ENCODE measurements around the gene HOXA6. TPM values are rescaled to one million over a fixed set of nuclear protein-coding genes. Genes with fewer than 3 reads are reported as not detected.

Gene HOXA6
- total and polyA plus RNA-seq, 10 of the 15 experiments (the other 5 are each of a cell fraction or from before 2014, with no cell fraction given), result 0.08 TPM; not detected in 9

- RAD21 ChIA-PET (ENCODE audit: unreplicated experiment), result interaction anchor here (1.4 kb wide), 1 partner anchor 261 kb away, joined by 3 read pairs; no protein-coding TSS in a partner anchor
- in situ Hi-C loops (cut with MboI), result no loop called here
- WGBS (ENCODE audit: insufficient coverage, insufficient replicate concordance, low lambda C conversion rate, missing lambda C conversion rate), result 76% methylated on average over 45 of the region's 45 CpGs
- TF ChIP-seq CTCF (IDR thresholded peaks at IDR 0.05 in 2 of 3, conservative IDR thresholded peaks at IDR 0.05 in 1 of 3; ENCODE audit: control insufficient read depth in 2 of 3, extremely low read depth in 1 of 3, insufficient read depth in 1 of 3, low read depth in 3 of 3, low read length in 3 of 3), result no peak
- no peak for TF ChIP-seq RELB (IDR thresholded peaks at IDR 0.05; ENCODE audit: low read depth)
- no peak for TF ChIP-seq RB1 (IDR thresholded peaks at IDR 0.05; ENCODE audit: borderline replicate concordance)
- no peak for TF ChIP-seq FOXK2 (IDR thresholded peaks at IDR 0.05)
- TF ChIP-seq RAD21 (IDR thresholded peaks at IDR 0.05; ENCODE audit: insufficient read depth, low read depth, low read length), result no peak
- Histone ChIP-seq H3K9ac (ENCODE audit: control insufficient read depth, insufficient read depth, low read length) (no peak overlapping the region), H3K36me3 (ENCODE audit: control insufficient read depth in 2 of 2, insufficient read depth in 2 of 2, low read length in 1 of 2) (no peaks in the 10 kb centered on the region), H3K27me3 (replicated peaks in 1 of 2; ENCODE audit: control insufficient read depth in 2 of 2, insufficient read depth in 2 of 2, low read length in 1 of 2) (no peaks in the 10 kb centered on the region), H3K9me3 (replicated peaks; ENCODE audit: control insufficient read depth, insufficient read depth, low read length) (no peaks in the 10 kb centered on the region), H3K27ac (ENCODE audit: control insufficient read depth, insufficient read depth) (no peak overlapping the region), H3K4me2 (ENCODE audit: control insufficient read depth, insufficient read depth) (no peak overlapping the region), H2AFZ (ENCODE audit: control insufficient read depth, low read depth, low read length) (no peak overlapping the region), H3K79me2 (ENCODE audit: control insufficient read depth, insufficient read depth, low read length) (no peaks in the 10 kb centered on the region), H3K4me3 (no peak overlapping the region), H3K4me1 (ENCODE audit: control insufficient read depth, insufficient read depth, low read length) (no peaks in the 10 kb centered on the region), H4K20me1 (ENCODE audit: control insufficient read depth, insufficient read depth) (no peaks in the 10 kb centered on the region; the same call in 1 of the 2 replicates)
- no TSS peak for BruUV-seq (replicated peaks)
- CTCF ChIA-PET, result no interaction called here
- ATAC-seq (no peak), FAIRE-seq (no peak), DNase-seq (ENCODE audit: low read depth, low spot score) (no peak)
- intact Hi-C loops (cut with micrococcal nuclease; ENCODE audit: unreplicated experiment), result no loop called here
- POLR2A ChIA-PET, result no interaction called here
- SMC1A ChIA-PET (ENCODE audit: uncharacterized antibody, unreplicated experiment), result no interaction called here
Measured at GRCh38 chr7:27115221-27116026, 32.1 kb downstream of the HOXA6 start.

All from GM12878 (cell line).